ENCODE results near the gene TMEM33. TPM values are rescaled to one million over a fixed set of nuclear protein-coding genes. Genes with fewer than 3 reads are reported as not detected.
"Not testable (repeated sequence)": the region's sequence is repeated elsewhere in the genome, so short reads cannot be mapped to it uniquely, and the experiment has no call there.

The TMEM33 gene
- total and polyA plus RNA-seq, 3 donors from 2014 or later: 26.6 to 47.0 (median 42.1) TPM

- no peaks in the 10 kb centered on the region for H3K27me3 ChIP-seq
- no peak for TF ChIP-seq POLR2A (IDR thresholded peaks at IDR 0.05)
- TF ChIP-seq CTCF (IDR thresholded peaks at IDR 0.05): no peak
- H3K9me3 ChIP-seq: no peaks in the 10 kb centered on the region
- no peak for DNase-seq
- H3K4me3 ChIP-seq: no peak overlapping the region
- 77 to 83% methylated on average over 1 of the region's 1 CpG for WGBS, 2 donors
- intact Hi-C loops (cut with DNase I; ENCODE audit: low total_unique reads): no loop called here
- no peaks in the 10 kb centered on the region for H3K36me3 ChIP-seq (ENCODE audit: low read depth, missing control alignments)
- no peaks in the 10 kb centered on the region for H3K4me1 ChIP-seq
- H3K27ac ChIP-seq: no peak overlapping the region
These were observed 46.5 kb upstream of the TMEM33 start for GRCh38 chr4:41888687-41889074.

- no peaks in the 10 kb centered on the region for H3K27me3 ChIP-seq
- TF ChIP-seq CTCF (IDR thresholded peaks at IDR 0.05) (no peak), POLR2A (IDR thresholded peaks at IDR 0.05) (no peak)
- H3K4me3 ChIP-seq: no peak overlapping the region
- 47 to 71% methylated on average over 1 of the region's 1 CpG for WGBS, 2 donors
- no peaks in the 10 kb centered on the region for H3K9me3 ChIP-seq
- no peaks in the 10 kb centered on the region for H3K4me1 ChIP-seq
- no peak for DNase-seq
- intact Hi-C loops (cut with DNase I; ENCODE audit: low total_unique reads): no loop called here
- no peak overlapping the region for H3K27ac ChIP-seq
- no peaks in the 10 kb centered on the region for H3K36me3 ChIP-seq (ENCODE audit: low read depth, missing control alignments)
These were observed 45.9 kb upstream of the TMEM33 start for GRCh38 chr4:41889317-41889716.

GRCh38 chr4:41890085-41890484 is 45.1 kb upstream of the TMEM33 start:
- H3K4me1 ChIP-seq: no peaks in the 10 kb centered on the region
- H3K4me3 ChIP-seq: no peak overlapping the region
- intact Hi-C loops (cut with DNase I; ENCODE audit: low total_unique reads): no loop called here
- TF ChIP-seq POLR2A (IDR thresholded peaks at IDR 0.05) (no peak), CTCF (IDR thresholded peaks at IDR 0.05) (no peak)
- H3K36me3 ChIP-seq (ENCODE audit: low read depth, missing control alignments): no peaks in the 10 kb centered on the region
- H3K27ac ChIP-seq: no peak overlapping the region
- no peaks in the 10 kb centered on the region for H3K9me3 ChIP-seq
- no peaks in the 10 kb centered on the region for H3K27me3 ChIP-seq
- 58 to 70% methylated on average over 2 of the region's 2 CpGs for WGBS, 2 donors
- DNase-seq: no peak

GRCh38 chr4:41896648-41897047 is 38.6 kb upstream of the TMEM33 start:
- Histone ChIP-seq H3K4me1 (no peaks in the 10 kb centered on the region), H3K27ac (no peak overlapping the region), H3K4me3 (no peak overlapping the region), H3K9me3 (no peaks in the 10 kb centered on the region), H3K27me3 (no peaks in the 10 kb centered on the region), H3K36me3 (ENCODE audit: low read depth, missing control alignments) (no peaks in the 10 kb centered on the region)
- intact Hi-C loops (cut with DNase I; ENCODE audit: low total_unique reads): no loop called here
- TF ChIP-seq CTCF (IDR thresholded peaks at IDR 0.05): no peak
- TF ChIP-seq POLR2A (IDR thresholded peaks at IDR 0.05): no peak
- DNase-seq: no peak

GRCh38 chr4:41897698-41898097 is 37.5 kb upstream of the TMEM33 start:
- TF ChIP-seq POLR2A (IDR thresholded peaks at IDR 0.05) (no peak), CTCF (IDR thresholded peaks at IDR 0.05) (no peak)
- WGBS, 2 donors: 88 to 94% methylated on average over 1 of the region's 1 CpG
- H3K27me3 ChIP-seq: no peaks in the 10 kb centered on the region
- DNase-seq: no peak
- no peak overlapping the region for H3K4me3 ChIP-seq
- H3K27ac ChIP-seq: no peak overlapping the region
- H3K9me3 ChIP-seq: no peaks in the 10 kb centered on the region
- intact Hi-C loops (cut with DNase I; ENCODE audit: low total_unique reads): no loop called here
- no peaks in the 10 kb centered on the region for H3K36me3 ChIP-seq (ENCODE audit: low read depth, missing control alignments)
- no peaks in the 10 kb centered on the region for H3K4me1 ChIP-seq

- H3K4me3 ChIP-seq; H3K9me3 ChIP-seq; H3K27me3 ChIP-seq; H3K36me3 ChIP-seq (ENCODE audit: low read depth, missing control alignments); H3K27ac ChIP-seq; H3K4me1 ChIP-seq; DNase-seq; intact Hi-C loops (cut with DNase I; ENCODE audit: low total_unique reads): not testable (repeated sequence)
- 11% methylated on average over 1 of the region's 1 CpG; no CpG with 5 or more reads in 1 of the 2 donors for WGBS, 2 donors
These were observed 26.1 kb upstream of the TMEM33 start for GRCh38 chr4:41909136-41909535.
